PC-9 (cell line): ENCODE results near the gene CYBC1.

Experiments
- EZH2 ChIP-seq: fragments of 200-600 bp; sonication (generic); IDR thresholded peaks from 2 replicates; pipeline ENCODE4 v1.8.0; 2017; ENCODE audit warnings: antibody characterized with exemption, low read depth
- TF ChIP-seq, protein P1 (sequence below): fragments of 200-600 bp; sonication (generic); conservative IDR thresholded peaks from 2 replicates; pipeline ENCODE4 v1.6.1; 2017; ENCODE audit warnings: mixed run types, antibody characterized with exemption, mild to moderate bottlenecking, moderate library complexity

DNA sequence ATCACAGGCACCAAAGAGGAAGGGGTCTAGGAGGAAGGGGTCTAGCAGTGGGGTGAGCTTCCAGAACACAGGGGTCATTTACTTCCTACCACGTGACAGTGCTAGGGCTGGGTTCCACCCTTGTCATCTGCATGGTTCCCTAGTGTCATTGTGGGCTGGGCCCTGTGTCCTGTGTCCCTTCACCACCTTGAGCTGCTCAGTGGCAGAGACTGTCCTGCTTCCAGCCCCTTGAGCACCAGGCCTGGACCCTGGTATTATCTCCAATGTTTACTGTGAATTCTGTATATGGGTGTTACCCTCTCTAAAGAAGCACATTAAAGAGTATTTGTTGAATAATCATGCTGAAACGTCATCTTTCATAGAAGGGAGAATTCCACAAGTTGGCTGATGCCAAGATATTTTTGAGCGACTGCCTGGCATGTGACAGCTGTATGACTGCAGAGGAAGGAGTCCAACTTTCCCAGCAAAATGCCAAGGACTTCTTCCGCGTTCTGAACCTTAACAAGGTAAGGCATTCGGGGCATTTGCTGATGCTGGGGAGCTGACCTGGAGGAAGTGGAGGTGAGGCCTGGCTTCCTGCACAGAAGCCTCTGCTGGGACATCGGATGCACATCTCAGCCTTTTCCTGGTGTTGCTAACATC, 13.5 kb upstream of the CYBC1 start:
- TF ChIP-seq, protein P1, sequence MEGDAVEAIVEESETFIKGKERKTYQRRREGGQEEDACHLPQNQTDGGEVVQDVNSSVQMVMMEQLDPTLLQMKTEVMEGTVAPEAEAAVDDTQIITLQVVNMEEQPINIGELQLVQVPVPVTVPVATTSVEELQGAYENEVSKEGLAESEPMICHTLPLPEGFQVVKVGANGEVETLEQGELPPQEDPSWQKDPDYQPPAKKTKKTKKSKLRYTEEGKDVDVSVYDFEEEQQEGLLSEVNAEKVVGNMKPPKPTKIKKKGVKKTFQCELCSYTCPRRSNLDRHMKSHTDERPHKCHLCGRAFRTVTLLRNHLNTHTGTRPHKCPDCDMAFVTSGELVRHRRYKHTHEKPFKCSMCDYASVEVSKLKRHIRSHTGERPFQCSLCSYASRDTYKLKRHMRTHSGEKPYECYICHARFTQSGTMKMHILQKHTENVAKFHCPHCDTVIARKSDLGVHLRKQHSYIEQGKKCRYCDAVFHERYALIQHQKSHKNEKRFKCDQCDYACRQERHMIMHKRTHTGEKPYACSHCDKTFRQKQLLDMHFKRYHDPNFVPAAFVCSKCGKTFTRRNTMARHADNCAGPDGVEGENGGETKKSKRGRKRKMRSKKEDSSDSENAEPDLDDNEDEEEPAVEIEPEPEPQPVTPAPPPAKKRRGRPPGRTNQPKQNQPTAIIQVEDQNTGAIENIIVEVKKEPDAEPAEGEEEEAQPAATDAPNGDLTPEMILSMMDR = no peak
- TF ChIP-seq EZH2 = no peak
